ENCODE data around the gene ISCA1. TPM values are rescaled to one million over a fixed set of nuclear protein-coding genes. Genes with fewer than 3 reads are reported as not detected.

The ISCA1 gene
- total and polyA plus RNA-seq, 3 donors from 2014 or later = 40.9 to 66.2 (median 48.3) TPM

DNA sequence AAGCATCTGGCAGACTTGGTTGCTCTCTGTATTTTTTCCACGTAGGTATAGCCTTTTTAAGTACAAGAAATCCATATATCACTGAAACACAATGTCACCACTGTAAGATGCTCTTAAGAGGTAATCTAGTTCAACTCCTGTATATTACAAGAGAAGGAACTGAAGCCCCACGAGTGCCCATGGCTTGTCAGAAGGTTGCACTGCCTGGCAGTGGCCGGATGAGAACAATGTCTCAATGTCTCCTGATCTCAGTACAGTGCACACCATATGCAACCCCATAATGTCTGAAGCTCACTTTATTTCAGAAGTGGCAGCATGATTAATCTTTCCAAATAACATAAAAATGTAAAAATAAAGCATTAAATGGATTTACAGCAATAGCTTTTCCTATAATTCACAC is 44.2 kb upstream of the ISCA1 start:
- no peaks in the 10 kb centered on the region for H3K36me3 ChIP-seq (ENCODE audit: low read depth, missing control alignments)
- 80 to 83% methylated on average over 3 of the region's 3 CpGs for WGBS, 2 donors
- intact Hi-C loops (cut with DNase I; ENCODE audit: low total_unique reads) = no loop called here
- no peak overlapping the region for H3K4me3 ChIP-seq
- H3K27ac ChIP-seq = no peak overlapping the region
- no peaks in the 10 kb centered on the region for H3K27me3 ChIP-seq
- no peaks in the 10 kb centered on the region for H3K4me1 ChIP-seq
- TF ChIP-seq, protein P1, sequence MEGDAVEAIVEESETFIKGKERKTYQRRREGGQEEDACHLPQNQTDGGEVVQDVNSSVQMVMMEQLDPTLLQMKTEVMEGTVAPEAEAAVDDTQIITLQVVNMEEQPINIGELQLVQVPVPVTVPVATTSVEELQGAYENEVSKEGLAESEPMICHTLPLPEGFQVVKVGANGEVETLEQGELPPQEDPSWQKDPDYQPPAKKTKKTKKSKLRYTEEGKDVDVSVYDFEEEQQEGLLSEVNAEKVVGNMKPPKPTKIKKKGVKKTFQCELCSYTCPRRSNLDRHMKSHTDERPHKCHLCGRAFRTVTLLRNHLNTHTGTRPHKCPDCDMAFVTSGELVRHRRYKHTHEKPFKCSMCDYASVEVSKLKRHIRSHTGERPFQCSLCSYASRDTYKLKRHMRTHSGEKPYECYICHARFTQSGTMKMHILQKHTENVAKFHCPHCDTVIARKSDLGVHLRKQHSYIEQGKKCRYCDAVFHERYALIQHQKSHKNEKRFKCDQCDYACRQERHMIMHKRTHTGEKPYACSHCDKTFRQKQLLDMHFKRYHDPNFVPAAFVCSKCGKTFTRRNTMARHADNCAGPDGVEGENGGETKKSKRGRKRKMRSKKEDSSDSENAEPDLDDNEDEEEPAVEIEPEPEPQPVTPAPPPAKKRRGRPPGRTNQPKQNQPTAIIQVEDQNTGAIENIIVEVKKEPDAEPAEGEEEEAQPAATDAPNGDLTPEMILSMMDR (IDR thresholded peaks at IDR 0.05) = no peak
- TF ChIP-seq POLR2A (IDR thresholded peaks at IDR 0.05) = no peak
- H3K9me3 ChIP-seq = no peaks in the 10 kb centered on the region
- DNase-seq = no peak

DNA sequence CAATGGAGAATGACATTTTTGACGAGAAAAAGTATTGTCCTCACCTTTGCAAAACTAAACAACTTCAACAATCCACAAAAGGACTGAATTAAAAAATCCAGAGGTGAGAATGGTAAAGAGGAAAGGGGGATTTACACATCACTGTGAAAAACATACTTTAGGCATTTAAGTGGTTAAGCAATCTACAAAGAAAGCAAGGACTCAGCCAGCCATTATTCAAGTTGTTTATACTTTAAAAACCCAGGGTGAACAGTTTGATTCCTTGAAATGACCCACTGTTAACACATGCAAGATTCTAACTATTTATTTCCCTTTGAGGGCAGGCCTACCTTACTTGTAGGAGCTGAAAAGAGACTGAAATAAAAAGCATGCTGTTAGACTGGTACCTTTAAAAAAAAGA is 42.6 kb upstream of the ISCA1 start:
- H3K36me3 ChIP-seq (ENCODE audit: low read depth, missing control alignments) = no peaks in the 10 kb centered on the region
- 86 to 94% methylated on average over 1 of the region's 1 CpG for WGBS, 2 donors

DNA sequence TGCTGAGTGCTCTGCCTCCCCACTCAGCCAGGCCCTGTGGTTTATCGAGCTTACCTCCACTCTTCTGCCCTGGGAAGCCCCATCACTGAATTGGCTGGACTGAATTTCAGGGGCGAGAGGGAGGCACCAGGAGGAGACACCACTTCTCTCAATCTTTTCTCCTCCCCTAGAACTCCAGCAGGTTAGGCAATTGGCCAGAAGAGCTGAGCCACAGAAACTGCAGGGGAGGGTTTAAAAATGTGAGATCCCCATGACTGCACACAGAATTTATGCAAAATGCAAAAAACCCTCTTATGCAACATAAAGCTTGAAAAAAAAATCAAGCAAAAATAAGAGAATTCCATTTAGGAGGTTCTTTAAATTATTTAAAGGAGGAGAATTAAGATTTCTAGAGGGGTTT is 42.0 kb upstream of the ISCA1 start:
- no peak for DNase-seq
- Histone ChIP-seq H3K4me3 (no peak overlapping the region), H3K9me3 (no peaks in the 10 kb centered on the region), H3K27me3 (no peaks in the 10 kb centered on the region), H3K36me3 (ENCODE audit: low read depth, missing control alignments) (no peaks in the 10 kb centered on the region), H3K4me1 (no peaks in the 10 kb centered on the region), H3K27ac (no peak overlapping the region)
- 76 to 87% methylated on average over 2 of the region's 2 CpGs for WGBS, 2 donors
- intact Hi-C loops (cut with DNase I; ENCODE audit: low total_unique reads) = no loop called here
- no peak for TF ChIP-seq POLR2A (IDR thresholded peaks at IDR 0.05)
- TF ChIP-seq, protein P1 (IDR thresholded peaks at IDR 0.05) = no peak

More for the DNA sequence above, 42.6 kb upstream of the ISCA1 start:
- Histone ChIP-seq H3K27ac (no peak overlapping the region), H3K9me3 (no peaks in the 10 kb centered on the region), H3K27me3 (no peaks in the 10 kb centered on the region), H3K4me1 (no peaks in the 10 kb centered on the region), H3K4me3 (no peak overlapping the region)
- intact Hi-C loops (cut with DNase I; ENCODE audit: low total_unique reads) = no loop called here
- TF ChIP-seq, protein P1 (IDR thresholded peaks at IDR 0.05) = no peak
- no peak for DNase-seq

DNA sequence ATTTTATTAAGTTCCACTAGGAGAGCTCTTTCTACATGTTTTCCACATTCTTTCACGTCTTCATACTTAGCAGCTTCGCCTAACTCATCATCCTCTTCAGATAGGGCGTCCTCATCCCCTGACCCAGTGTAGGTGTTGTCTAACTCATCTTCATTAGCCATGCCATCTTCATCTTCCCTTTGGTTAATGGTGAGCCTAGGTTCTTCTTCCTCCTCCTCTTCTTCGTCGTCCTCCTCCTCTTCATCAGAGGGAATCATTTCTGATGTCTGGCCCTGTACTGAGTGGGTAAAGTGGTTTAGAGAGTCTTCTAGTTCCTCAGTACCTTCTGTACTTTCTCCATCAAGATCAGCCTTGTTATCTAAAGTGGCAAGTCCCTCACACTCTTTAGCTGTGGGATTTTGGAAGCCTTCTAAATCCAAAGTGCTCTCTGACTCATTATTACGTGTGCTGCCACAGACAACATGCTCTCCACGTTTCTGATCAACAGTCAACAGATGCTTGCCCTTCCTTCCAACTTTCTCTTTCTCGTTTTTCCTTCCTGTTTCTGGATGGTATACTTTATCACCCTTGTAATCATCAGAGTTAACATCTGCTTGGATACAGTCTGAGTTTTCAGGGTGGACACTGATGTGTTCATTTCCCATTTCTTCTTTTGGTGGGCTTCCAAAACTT is 40.8 kb upstream of the ISCA1 start:
- H3K9me3 ChIP-seq = no peaks in the 10 kb centered on the region
- TF ChIP-seq POLR2A (IDR thresholded peaks at IDR 0.05) = no peak
- TF ChIP-seq, protein P1 (IDR thresholded peaks at IDR 0.05) = no peak
- no peaks in the 10 kb centered on the region for H3K4me1 ChIP-seq
- no peaks in the 10 kb centered on the region for H3K27me3 ChIP-seq
- intact Hi-C loops (cut with DNase I; ENCODE audit: low total_unique reads) = no loop called here
- WGBS, 2 donors = 82 to 86% methylated on average over 8 of the region's 8 CpGs
- no peak overlapping the region for H3K27ac ChIP-seq
- H3K4me3 ChIP-seq = no peak overlapping the region
- no peaks in the 10 kb centered on the region for H3K36me3 ChIP-seq (ENCODE audit: low read depth, missing control alignments)
- DNase-seq = no peak

DNA sequence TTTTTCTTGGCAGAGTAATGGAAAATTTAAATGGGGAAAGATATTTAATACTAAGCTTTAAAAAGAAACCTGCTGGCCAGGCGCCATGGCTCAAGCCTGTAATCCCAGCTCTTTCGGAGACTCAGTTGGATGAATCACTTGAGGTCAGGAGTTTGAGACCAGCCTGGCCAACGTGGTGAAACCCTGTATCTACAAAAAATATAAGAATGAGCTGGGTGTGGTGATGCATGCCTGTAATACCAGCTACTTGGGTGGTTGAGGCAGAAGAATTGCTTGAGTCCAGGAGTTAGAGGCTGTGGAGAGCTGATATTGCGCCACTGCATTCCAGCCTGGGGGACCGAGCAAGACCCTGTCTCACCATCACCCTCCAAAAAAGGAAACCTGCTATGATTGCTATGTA is 39.0 kb upstream of the ISCA1 start:
- no peak for DNase-seq
- Histone ChIP-seq H3K27me3 (no peaks in the 10 kb centered on the region), H3K4me1 (no peaks in the 10 kb centered on the region), H3K9me3 (no peaks in the 10 kb centered on the region), H3K36me3 (ENCODE audit: low read depth, missing control alignments) (no peaks in the 10 kb centered on the region), H3K4me3 (no peak overlapping the region), H3K27ac (no peak overlapping the region)
- 83 to 86% methylated on average over 5 of the region's 5 CpGs for WGBS, 2 donors
- TF ChIP-seq POLR2A (IDR thresholded peaks at IDR 0.05) = no peak
- TF ChIP-seq, protein P1 (IDR thresholded peaks at IDR 0.05) = no peak
- intact Hi-C loops (cut with DNase I; ENCODE audit: low total_unique reads) = no loop called here
